Endothelial cell of umbilical vein (primary cell): ENCODE measurements around the gene TBC1D30.

Experiments used
- CTCF ChIP-seq, 2 donors: IDR thresholded peaks; 1 replicate in 1 of 2; 2 replicates in 1 of 2; pipeline ENCODE4 v1.5.1; 2011; ENCODE audit warnings: low read length in 2 of 2, mild to moderate bottlenecking in 2 of 2, moderate library complexity in 2 of 2, control low read depth in 1 of 2, inconsistent platforms in 1 of 2, low read depth in 1 of 2; ENCODE audit not compliant: insufficient read depth in 1 of 2; ENCODE audit errors: extremely low read depth in 1 of 2
- FOS ChIP-seq: IDR thresholded peaks from 2 replicates; pipeline ENCODE4 v1.6.1; 2011; ENCODE audit warnings: mild to moderate bottlenecking, low read length, moderate library complexity, borderline replicate concordance; ENCODE audit not compliant: insufficient read depth

GRCh38 chr12:64891629-64892028, 67.2 kb downstream of the TBC1D30 start:
- TF ChIP-seq FOS = no peak
- no peak for TF ChIP-seq CTCF (IDR thresholded peaks at IDR 0.05; ENCODE audit: extremely low read depth in 1 of 2, insufficient read depth in 1 of 2, low read depth in 1 of 2, low read length in 2 of 2)
